BE2C (cell line): Measurements from ENCODE around the gene ATP6V1A.
"Not testable (repeated sequence)": the region's sequence is repeated elsewhere in the genome, so short reads cannot be mapped to it uniquely, and the experiment has no call there.

Experiments used
- DNase-seq: peaks from one replicate; pipeline ENCODE4 v3.0.0-alpha.2; 2020
- H3K27me3 ChIP-seq: fragments of 250-450 bp; sonication (Bioruptor Pico); 2 replicates; pipeline ENCODE4 v1.5.1; 2020; ENCODE audit warnings: mild to moderate bottlenecking
- H3K36me3 ChIP-seq: fragments of 250-450 bp; sonication (Bioruptor Pico); 2 replicates; pipeline ENCODE4 v1.5.1; 2020; ENCODE audit warnings: mild to moderate bottlenecking
- H3K4me1 ChIP-seq: fragments of 250-450 bp; sonication (Bioruptor Pico); 2 replicates; pipeline ENCODE4 v1.5.1; 2020
- H3K4me3 ChIP-seq: 2 replicates; pipeline ENCODE4 v1.5.1; 2011; ENCODE audit warnings: low read depth, low read length
- H3K9me3 ChIP-seq: fragments of 250-450 bp; sonication (Bioruptor Pico); 2 replicates; pipeline ENCODE4 v1.5.1; 2020
- TF ChIP-seq, protein P1 (sequence below): IDR thresholded peaks from 2 replicates; pipeline ENCODE4 v1.5.1; 2012; ENCODE audit warnings: mild to moderate bottlenecking, low read depth, low read length

The ATP6V1A gene

DNA sequence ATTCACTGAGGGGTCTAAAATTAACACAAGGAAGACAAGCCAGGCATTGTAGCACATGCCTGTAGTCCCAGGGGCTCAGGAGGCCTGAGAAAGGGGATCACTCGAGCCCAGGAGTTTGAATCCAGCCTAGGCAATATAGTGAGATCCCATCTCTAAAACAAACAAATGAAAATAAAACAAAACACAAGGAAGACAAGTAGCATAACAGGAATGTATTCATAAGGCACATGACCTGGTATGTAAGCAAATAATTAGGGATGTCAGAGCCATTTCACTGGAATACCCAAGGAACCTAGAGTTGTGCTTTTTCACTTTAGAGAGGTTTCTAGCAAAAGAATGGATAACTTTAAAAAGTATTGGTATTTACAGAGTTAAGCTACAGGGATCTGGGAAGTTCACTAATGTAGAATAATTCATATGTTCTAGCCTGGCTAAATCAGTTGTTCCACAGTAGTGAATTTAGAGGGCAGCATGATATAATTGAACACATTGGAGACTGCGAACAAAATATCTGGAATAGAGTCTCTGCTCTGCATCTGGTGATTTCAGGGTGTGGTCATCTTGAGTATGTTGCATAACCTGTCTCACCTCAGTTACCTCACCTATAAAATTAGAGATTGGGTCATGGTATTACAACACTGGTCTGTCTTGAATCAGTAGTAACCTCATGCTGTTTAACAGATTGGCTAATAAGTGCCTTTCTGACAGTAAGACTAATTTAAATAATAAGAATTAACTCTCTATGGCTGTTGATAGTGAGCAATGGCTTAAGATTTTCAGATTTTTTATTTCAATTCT, 101.0 kb downstream of the ATP6V1A start:
- Histone ChIP-seq H3K4me1 (no peaks in the 10 kb centered on the region), H3K4me3 (no peak overlapping the region), H3K9me3 (no peaks in the 10 kb centered on the region), H3K27me3 (peaks cover 4% of the 10 kb centered on the region), H3K36me3 (no peaks in the 10 kb centered on the region)
- TF ChIP-seq, protein P1, sequence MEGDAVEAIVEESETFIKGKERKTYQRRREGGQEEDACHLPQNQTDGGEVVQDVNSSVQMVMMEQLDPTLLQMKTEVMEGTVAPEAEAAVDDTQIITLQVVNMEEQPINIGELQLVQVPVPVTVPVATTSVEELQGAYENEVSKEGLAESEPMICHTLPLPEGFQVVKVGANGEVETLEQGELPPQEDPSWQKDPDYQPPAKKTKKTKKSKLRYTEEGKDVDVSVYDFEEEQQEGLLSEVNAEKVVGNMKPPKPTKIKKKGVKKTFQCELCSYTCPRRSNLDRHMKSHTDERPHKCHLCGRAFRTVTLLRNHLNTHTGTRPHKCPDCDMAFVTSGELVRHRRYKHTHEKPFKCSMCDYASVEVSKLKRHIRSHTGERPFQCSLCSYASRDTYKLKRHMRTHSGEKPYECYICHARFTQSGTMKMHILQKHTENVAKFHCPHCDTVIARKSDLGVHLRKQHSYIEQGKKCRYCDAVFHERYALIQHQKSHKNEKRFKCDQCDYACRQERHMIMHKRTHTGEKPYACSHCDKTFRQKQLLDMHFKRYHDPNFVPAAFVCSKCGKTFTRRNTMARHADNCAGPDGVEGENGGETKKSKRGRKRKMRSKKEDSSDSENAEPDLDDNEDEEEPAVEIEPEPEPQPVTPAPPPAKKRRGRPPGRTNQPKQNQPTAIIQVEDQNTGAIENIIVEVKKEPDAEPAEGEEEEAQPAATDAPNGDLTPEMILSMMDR: no peak
- DNase-seq: no peak

DNA sequence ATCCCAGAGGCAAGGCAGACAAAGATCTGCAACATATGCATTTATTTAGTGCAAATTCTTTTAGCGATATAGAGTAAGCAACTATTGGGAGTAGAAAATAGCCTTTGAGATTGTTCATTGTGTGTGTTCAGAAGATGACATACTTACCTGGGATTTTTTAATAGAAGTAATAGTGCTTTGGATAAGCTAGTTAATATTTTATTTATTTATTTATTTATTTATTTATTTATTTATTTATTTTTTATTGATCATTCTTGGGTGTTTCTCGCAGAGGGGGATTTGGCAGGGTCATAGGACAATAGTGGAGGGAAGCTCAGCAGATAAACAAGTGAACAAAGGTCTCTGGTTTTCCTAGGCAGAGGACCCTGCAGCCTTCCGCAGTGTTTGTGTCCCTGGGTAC, 102.2 kb downstream of the ATP6V1A start:
- not testable (repeated sequence) for DNase-seq, H3K36me3 ChIP-seq, H3K4me1 ChIP-seq, H3K4me3 ChIP-seq, H3K9me3 ChIP-seq
- H3K27me3 ChIP-seq: peaks cover 17% of the 10 kb centered on the region

DNA sequence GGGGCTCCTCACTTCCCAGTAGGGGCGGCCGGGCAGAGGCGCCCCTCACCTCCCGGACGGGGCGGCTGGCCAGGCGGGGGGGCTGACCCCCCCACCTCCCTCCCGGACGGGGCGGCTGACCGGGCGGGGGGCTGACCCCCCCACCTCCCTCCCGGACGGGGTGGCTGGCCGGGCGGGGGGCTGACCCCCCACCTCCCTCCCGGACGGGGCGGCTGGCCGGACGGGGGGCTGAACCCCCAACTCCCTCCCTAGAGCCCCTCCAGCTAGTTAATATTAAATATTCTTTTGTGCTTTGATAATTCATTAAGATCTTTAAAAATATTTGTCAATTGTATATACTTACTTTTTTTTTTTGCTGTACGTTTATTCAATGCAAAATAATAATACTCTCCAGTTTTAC, 103.0 kb downstream of the ATP6V1A start:
- not testable (repeated sequence) for DNase-seq

DNA sequence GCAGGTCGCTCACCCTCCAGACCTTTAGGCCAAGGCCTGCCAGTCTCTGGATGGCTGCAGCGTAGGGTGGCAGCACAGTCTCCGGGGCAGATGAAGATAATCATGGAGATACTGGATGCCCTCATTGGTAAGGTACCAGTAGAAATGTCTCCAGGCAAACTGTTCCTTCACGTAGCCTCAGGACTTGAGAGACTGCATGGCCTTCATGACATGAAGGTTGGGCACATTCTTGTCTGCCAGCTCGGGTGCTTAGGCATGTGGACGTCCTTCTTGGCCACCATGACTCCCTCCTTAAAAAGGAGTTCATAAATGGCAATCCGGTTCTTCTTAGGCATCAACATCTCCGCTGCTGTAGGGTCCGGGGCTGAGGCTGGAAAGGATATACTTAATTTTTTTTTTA, 103.6 kb downstream of the ATP6V1A start:
- H3K36me3 ChIP-seq, H3K4me1 ChIP-seq: not testable (repeated sequence)

More for the DNA sequence above, 103.0 kb downstream of the ATP6V1A start:
- not testable (repeated sequence) for H3K4me1 ChIP-seq, H3K9me3 ChIP-seq, H3K36me3 ChIP-seq, H3K4me3 ChIP-seq
- H3K27me3 ChIP-seq: peaks cover 24% of the 10 kb centered on the region

DNA sequence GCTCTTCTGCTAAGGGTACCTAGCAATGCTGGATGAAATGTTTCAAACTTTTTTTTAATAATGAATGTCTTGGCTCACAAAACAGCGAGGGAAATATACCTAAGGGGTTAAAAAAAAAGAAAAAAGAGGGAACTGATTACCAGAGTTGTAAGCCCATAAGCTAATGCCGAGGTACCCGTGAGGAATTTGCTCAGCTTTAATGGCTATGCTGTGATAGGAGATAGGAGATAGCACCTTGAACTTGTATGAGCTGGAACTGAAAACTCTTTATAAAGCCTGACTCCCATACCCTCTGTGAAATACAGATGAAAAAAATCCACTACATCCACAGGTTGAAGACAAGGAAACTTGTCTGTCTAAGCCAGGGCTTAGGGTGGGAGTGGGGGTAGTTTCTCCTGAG, 105.7 kb downstream of the ATP6V1A start:
- DNase-seq: no peak
- no peak overlapping the region for H3K4me3 ChIP-seq
- no peaks in the 10 kb centered on the region for H3K36me3 ChIP-seq
- peaks cover 32% of the 10 kb centered on the region for H3K27me3 ChIP-seq
- H3K9me3 ChIP-seq: no peaks in the 10 kb centered on the region
- H3K4me1 ChIP-seq: no peaks in the 10 kb centered on the region
- TF ChIP-seq, protein P1: no peak

More for the DNA sequence above, 103.6 kb downstream of the ATP6V1A start:
- H3K9me3 ChIP-seq, H3K4me3 ChIP-seq, DNase-seq: not testable (repeated sequence)
- H3K27me3 ChIP-seq: peaks cover 29% of the 10 kb centered on the region
